ENCODE measurements around the gene LIME1. TPM values are rescaled to one million over a fixed set of nuclear protein-coding genes. Genes with fewer than 3 reads are reported as not detected.
A peak's percentile ranks its signal among the peaks of the same experiment; 100 is the strongest.

LIME1 gene
- total and polyA plus RNA-seq, 2 of the 4 experiments (the other 2 are of a cell fraction) = 0.36 to 7.8 TPM

DNA sequence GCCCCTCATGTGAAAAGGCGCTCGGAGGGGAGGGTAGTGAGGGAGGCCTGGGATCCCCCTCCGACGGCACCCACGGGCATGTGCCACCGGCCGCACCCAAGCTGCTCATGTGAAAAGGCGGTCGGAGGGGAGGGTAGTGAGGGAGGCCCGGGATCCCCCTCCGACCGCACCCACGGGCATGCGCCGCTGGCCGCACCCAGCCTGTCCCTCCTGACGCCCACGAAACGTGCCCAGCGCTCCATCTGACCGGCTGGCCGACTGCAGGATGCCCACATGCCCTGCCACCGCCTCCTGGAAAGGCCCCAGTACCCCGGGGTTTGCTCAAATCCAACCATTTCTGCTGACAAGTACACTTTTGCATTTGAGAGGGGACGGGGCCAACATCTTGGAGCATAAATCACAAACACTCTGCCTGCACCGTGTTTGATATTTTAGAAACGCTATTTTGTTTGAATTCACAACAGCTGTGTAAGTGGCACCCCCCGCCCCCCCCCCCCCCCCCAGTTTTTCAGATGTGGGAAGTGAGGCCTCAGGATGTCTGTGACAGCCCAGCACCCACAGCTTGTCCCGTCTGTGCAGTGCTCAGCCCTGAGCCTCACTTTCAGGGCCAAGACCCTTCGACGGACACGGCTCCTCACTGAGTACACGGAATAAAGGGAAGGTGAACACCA is 37.2 kb downstream of the LIME1 start:
- H2AFZ ChIP-seq (replicated peaks; ENCODE audit: low read length, poor library complexity) = no peak overlapping the region
- H2BK5ac ChIP-seq (ENCODE audit: low read depth, low read length, poor library complexity, severe bottlenecking) = no peak overlapping the region
- H3K9me3 ChIP-seq (ENCODE audit: control insufficient read depth, insufficient read depth, low read length) = no peaks in the 10 kb centered on the region
- POLR2A ChIA-PET (ENCODE audit: unreplicated experiment) = no interaction called here
- H4K8ac ChIP-seq (ENCODE audit: low read depth in 2 of 2, low read length in 2 of 2) = 0 out of 4 replicates have a peak overlapping the region, but pooled peaks of 1 of the 2 experiments have one; percentile 13
- no peak overlapping the region for H2BK15ac ChIP-seq (ENCODE audit: low read depth, low read length)
- in situ Hi-C loops (cut with MboI; ENCODE audit: low sequenced_read_pairs) (no loop called here), dilution Hi-C loops (cut with HindIII; ENCODE audit: low sequenced_read_pairs, unreplicated experiment) (no loop called here), intact Hi-C loops (cut with micrococcal nuclease) (no loop called here)
- TF ChIP-seq NFE2L2 (IDR thresholded peaks at IDR 0.05; ENCODE audit: low read depth, low read length) (no peak), MAFK (IDR thresholded peaks at IDR 0.05; ENCODE audit: low read depth, low read length) (peak; percentile 83), RAD21 (IDR thresholded peaks at IDR 0.05; ENCODE audit: low read length) (no peak)
- no peak overlapping the region for H3K27ac ChIP-seq (ENCODE audit: insufficient read depth, low read length)
- H3K9me1 ChIP-seq (ENCODE audit: insufficient read depth, low read length) = no peaks in the 10 kb centered on the region; the same call in 1 of the 2 replicates
- H3K4me3 ChIP-seq (ENCODE audit: insufficient read depth, low read depth, low read length) = no peak overlapping the region
- no peak overlapping the region for H2BK20ac ChIP-seq (ENCODE audit: low read depth, low read length)
- no peak overlapping the region for H3K4me2 ChIP-seq (ENCODE audit: low read depth, low read length)
- H3K79me1 ChIP-seq (ENCODE audit: low read depth in 1 of 2, low read length in 2 of 2) = peaks cover 16 to 62% of the 10 kb centered on the region in 2 experiments
- no peak overlapping the region for H3K14ac ChIP-seq (replicated peaks; ENCODE audit: low read depth, low read length)
- H3K23ac ChIP-seq (ENCODE audit: low read depth, low read length) = 0 out of 2 replicates have a peak overlapping the region, but pooled peaks have one; percentile 21
- H2BK120ac ChIP-seq (ENCODE audit: low read depth, low read length) = no peak overlapping the region
- no peak overlapping the region for H4K5ac ChIP-seq (ENCODE audit: low read depth, low read length)
- no peak overlapping the region; the same call in 1 of the 2 replicates for H3K56ac ChIP-seq (ENCODE audit: extremely low read depth, insufficient read depth, low read length)
- no peak overlapping the region for H2AK9ac ChIP-seq (replicated peaks; ENCODE audit: low read depth, low read length, poor library complexity)
- no peak overlapping the region for H3K9ac ChIP-seq (ENCODE audit: low read depth, low read length)
- H3K27me3 ChIP-seq (ENCODE audit: control insufficient read depth, insufficient read depth, low read length) = no peaks in the 10 kb centered on the region
- ATAC-seq (ENCODE audit: low read depth) (no peak), DNase-seq (no peak)
- no peak overlapping the region for H3K18ac ChIP-seq (ENCODE audit: low read depth, low read length)
- H3K36me3 ChIP-seq (ENCODE audit: control insufficient read depth, insufficient read depth, low read length) = peaks cover 15% of the 10 kb centered on the region; the same call in 1 of the 2 replicates
- H4K91ac ChIP-seq (ENCODE audit: insufficient read depth, low read depth, low read length) = 0 out of 2 replicates have a peak overlapping the region, but pooled peaks have one; percentile 26
- peaks cover 18% of the 10 kb centered on the region for H4K20me1 ChIP-seq (ENCODE audit: insufficient read depth, low read length)
- CTCF ChIA-PET = interaction anchor here (0.7 kb wide), 1 partner anchor 33 kb away, joined by 6 read pairs; no protein-coding TSS in a partner anchor
- no TSS peak for BruUV-seq (replicated peaks)
- 77% methylated on average over 13 of the region's 33 CpGs; no CpG with 5 or more reads in 1 of the 2 experiments for WGBS, 2 experiments (ENCODE audit: extremely low coverage in 2 of 2, insufficient read length in 1 of 2)
- no peak overlapping the region for H3K4ac ChIP-seq (ENCODE audit: low read depth, low read length)
- 0 out of 2 replicates have a peak overlapping the region, but pooled peaks have one; percentile 18 for H2AK5ac ChIP-seq (ENCODE audit: low read depth, low read length)
- peaks cover 8% of the 10 kb centered on the region for H3K4me1 ChIP-seq (ENCODE audit: control insufficient read depth, insufficient read depth, low read length)

Measured in IMR-90 (cell line).